Left ventricle myocardium inferior (tissue), 1 donor: Measurements from ENCODE around the gene TRHDE. TPM values are rescaled to one million over a fixed set of nuclear protein-coding genes. Genes with fewer than 3 reads are reported as not detected.

ENCODE experiments used
- DNase-seq: peaks from one replicate; pipeline ENCODE4 v3.0.0-alpha.2; 2020
- H3K27ac ChIP-seq: fragments of 200-600 bp; replicated peaks from 2 replicates; pipeline ENCODE4 v1.8.0; 2021
- H3K27me3 ChIP-seq: fragments of 200-600 bp; 2 replicates; pipeline ENCODE4 v1.8.0; 2021; ENCODE audit warnings: low read depth
- H3K36me3 ChIP-seq: fragments of 200-600 bp; 2 replicates; pipeline ENCODE4 v1.8.0; 2021
- H3K4me1 ChIP-seq: fragments of 200-600 bp; 2 replicates; pipeline ENCODE4 v1.8.0; 2021
- H3K4me3 ChIP-seq: fragments of 200-600 bp; 2 replicates; pipeline ENCODE4 v1.8.0; 2021; ENCODE audit warnings: mild to moderate bottlenecking, moderate library complexity
- H3K9me3 ChIP-seq: fragments of 200-600 bp; replicated peaks from 2 replicates; pipeline ENCODE4 v1.8.0; 2021
- CTCF ChIP-seq: fragments of 200-600 bp; IDR thresholded peaks from 2 replicates; pipeline ENCODE4 v1.8.0; 2021; ENCODE audit warnings: antibody characterized with exemption, mild to moderate bottlenecking, borderline replicate concordance
- intact Hi-C: fragments of 100-400 bp; cut with micrococcal nuclease; formaldehyde crosslinking; loops from one replicate; pipeline ENCODE4 v1.11.0; 2022
- total RNA-seq: library from RNA; stranded (reverse); fragmentation: NEBNext Ultra II Directional; extraction: Animal tissue kit (Norgen Biotek cat#: 25700); gene quantifications from one replicate; pipeline ENCODE4 v1.2.1, GENCODE V29; 2021
- donor health status: DM: no; HTN: yes; CAD: no; lungs with severe emphysema.

TRHDE gene
- total RNA-seq, 1 donor from 2014 or later, result 0.96 TPM

GRCh38 chr12:72540811-72541210 lies 268.6 kb downstream of the TRHDE start:
- Histone ChIP-seq H3K27me3 (no peaks in the 10 kb centered on the region), H3K4me3 (no peak overlapping the region), H3K36me3 (no peaks in the 10 kb centered on the region), H3K4me1 (no peaks in the 10 kb centered on the region), H3K27ac (no peak overlapping the region), H3K9me3 (no peaks in the 10 kb centered on the region)
- intact Hi-C loops, result no loop called here
- TF ChIP-seq CTCF, result no peak
- no peak for DNase-seq

- no peaks in the 10 kb centered on the region for H3K9me3 ChIP-seq
- no peak for DNase-seq
- H3K36me3 ChIP-seq, result no peaks in the 10 kb centered on the region
- no peak overlapping the region for H3K27ac ChIP-seq
- no peaks in the 10 kb centered on the region for H3K4me1 ChIP-seq
- intact Hi-C loops, result no loop called here
- no peak overlapping the region for H3K4me3 ChIP-seq
- no peak for TF ChIP-seq CTCF
- no peaks in the 10 kb centered on the region for H3K27me3 ChIP-seq
Observed at GRCh38 chr12:72543777-72544467, 271.8 kb downstream of the TRHDE start.

- no peaks in the 10 kb centered on the region for H3K9me3 ChIP-seq
- H3K27me3 ChIP-seq, result no peaks in the 10 kb centered on the region
- no peak overlapping the region for H3K27ac ChIP-seq
- no peaks in the 10 kb centered on the region for H3K36me3 ChIP-seq
- intact Hi-C loops, result no loop called here
- DNase-seq, result no peak
- no peaks in the 10 kb centered on the region for H3K4me1 ChIP-seq
- no peak for TF ChIP-seq CTCF
- no peak overlapping the region for H3K4me3 ChIP-seq
Observed at GRCh38 chr12:72546106-72546505, 273.9 kb downstream of the TRHDE start.

GRCh38 chr12:72547573-72547972 lies 275.4 kb downstream of the TRHDE start:
- H3K36me3 ChIP-seq, result no peaks in the 10 kb centered on the region
- H3K9me3 ChIP-seq, result no peaks in the 10 kb centered on the region
- H3K27ac ChIP-seq, result no peak overlapping the region
- DNase-seq, result no peak
- intact Hi-C loops, result no loop called here
- no peaks in the 10 kb centered on the region for H3K27me3 ChIP-seq
- H3K4me3 ChIP-seq, result no peak overlapping the region
- H3K4me1 ChIP-seq, result no peaks in the 10 kb centered on the region
- no peak for TF ChIP-seq CTCF

- Histone ChIP-seq H3K9me3 (no peaks in the 10 kb centered on the region), H3K36me3 (no peaks in the 10 kb centered on the region), H3K27me3 (no peaks in the 10 kb centered on the region), H3K4me3 (no peak overlapping the region), H3K4me1 (no peaks in the 10 kb centered on the region), H3K27ac (no peak overlapping the region)
- DNase-seq, result no peak
- intact Hi-C loops, result no loop called here
- TF ChIP-seq CTCF, result no peak
Observed at GRCh38 chr12:72549184-72549583, 277.0 kb downstream of the TRHDE start.
